ENCODE measurements around the gene FIGN. TPM values are rescaled to one million over a fixed set of nuclear protein-coding genes. Genes with fewer than 3 reads are reported as not detected.

Gene FIGN
- total and polyA plus RNA-seq, 2 of the 13 experiments (the other 11 are each of a cell fraction or from before 2014, with no cell fraction given), result 6.6 to 6.7 TPM

GRCh38 chr2:163735685-163736432, at the start of gene FIGN (continued):
- TF ChIP-seq, protein P1, sequence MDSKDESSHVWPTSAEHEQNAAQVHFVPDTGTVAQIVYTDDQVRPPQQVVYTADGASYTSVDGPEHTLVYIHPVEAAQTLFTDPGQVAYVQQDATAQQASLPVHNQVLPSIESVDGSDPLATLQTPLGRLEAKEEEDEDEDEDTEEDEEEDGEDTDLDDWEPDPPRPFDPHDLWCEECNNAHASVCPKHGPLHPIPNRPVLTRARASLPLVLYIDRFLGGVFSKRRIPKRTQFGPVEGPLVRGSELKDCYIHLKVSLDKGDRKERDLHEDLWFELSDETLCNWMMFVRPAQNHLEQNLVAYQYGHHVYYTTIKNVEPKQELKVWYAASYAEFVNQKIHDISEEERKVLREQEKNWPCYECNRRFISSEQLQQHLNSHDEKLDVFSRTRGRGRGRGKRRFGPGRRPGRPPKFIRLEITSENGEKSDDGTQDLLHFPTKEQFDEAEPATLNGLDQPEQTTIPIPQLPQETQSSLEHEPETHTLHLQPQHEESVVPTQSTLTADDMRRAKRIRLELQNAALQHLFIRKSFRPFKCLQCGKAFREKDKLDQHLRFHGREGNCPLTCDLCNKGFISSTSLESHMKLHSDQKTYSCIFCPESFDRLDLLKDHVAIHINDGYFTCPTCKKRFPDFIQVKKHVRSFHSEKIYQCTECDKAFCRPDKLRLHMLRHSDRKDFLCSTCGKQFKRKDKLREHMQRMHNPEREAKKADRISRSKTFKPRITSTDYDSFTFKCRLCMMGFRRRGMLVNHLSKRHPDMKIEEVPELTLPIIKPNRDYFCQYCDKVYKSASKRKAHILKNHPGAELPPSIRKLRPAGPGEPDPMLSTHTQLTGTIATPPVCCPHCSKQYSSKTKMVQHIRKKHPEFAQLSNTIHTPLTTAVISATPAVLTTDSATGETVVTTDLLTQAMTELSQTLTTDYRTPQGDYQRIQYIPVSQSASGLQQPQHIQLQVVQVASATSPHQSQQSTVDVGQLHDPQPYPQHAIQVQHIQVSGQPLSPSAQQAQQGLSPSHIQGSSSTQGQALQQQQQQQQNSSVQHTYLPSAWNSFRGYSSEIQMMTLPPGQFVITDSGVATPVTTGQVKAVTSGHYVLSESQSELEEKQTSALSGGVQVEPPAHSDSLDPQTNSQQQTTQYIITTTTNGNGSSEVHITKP (CRISPR knock-in tag; IDR thresholded peaks at IDR 0.05; ENCODE audit: low read depth), result peak; percentile 61; the same call in 1 of the 2 replicates
- no peak for TF ChIP-seq ZNF790 (CRISPR knock-in tag; IDR thresholded peaks at IDR 0.05; ENCODE audit: borderline replicate concordance)
- TF ChIP-seq NFAT5 (CRISPR knock-in tag; IDR thresholded peaks at IDR 0.05), result no peak; the same call in 1 of the 2 replicates
- no peak for TF ChIP-seq ZNF747 (CRISPR knock-in tag; IDR thresholded peaks at IDR 0.05; ENCODE audit: borderline replicate concordance)
- no peak for TF ChIP-seq NR2F6 (IDR thresholded peaks at IDR 0.05)
- no peak for TF ChIP-seq NR2F6 (CRISPR knock-in tag; IDR thresholded peaks at IDR 0.05)
- no peak for TF ChIP-seq ZNF678 (CRISPR knock-in tag; IDR thresholded peaks at IDR 0.05)
- no peak for TF ChIP-seq AGO1 (IDR thresholded peaks at IDR 0.05; ENCODE audit: low read depth, low read length, poor library complexity, severe bottlenecking)
- no peak for TF ChIP-seq ZNF121 (CRISPR knock-in tag; IDR thresholded peaks at IDR 0.05)
- TF ChIP-seq ZBTB7A (CRISPR knock-in tag; IDR thresholded peaks at IDR 0.05), result no peak
- no peak for TF ChIP-seq SNAI1 (CRISPR knock-in tag; IDR thresholded peaks at IDR 0.05; ENCODE audit: borderline replicate concordance)
- no peak for TF ChIP-seq GABPA (IDR thresholded peaks at IDR 0.05; ENCODE audit: low read depth, low read length)
- TF ChIP-seq GABPA (CRISPR knock-in tag; IDR thresholded peaks at IDR 0.05; ENCODE audit: low read depth), result no peak; the same call in 1 of the 2 replicates
- TF ChIP-seq, protein P2, sequence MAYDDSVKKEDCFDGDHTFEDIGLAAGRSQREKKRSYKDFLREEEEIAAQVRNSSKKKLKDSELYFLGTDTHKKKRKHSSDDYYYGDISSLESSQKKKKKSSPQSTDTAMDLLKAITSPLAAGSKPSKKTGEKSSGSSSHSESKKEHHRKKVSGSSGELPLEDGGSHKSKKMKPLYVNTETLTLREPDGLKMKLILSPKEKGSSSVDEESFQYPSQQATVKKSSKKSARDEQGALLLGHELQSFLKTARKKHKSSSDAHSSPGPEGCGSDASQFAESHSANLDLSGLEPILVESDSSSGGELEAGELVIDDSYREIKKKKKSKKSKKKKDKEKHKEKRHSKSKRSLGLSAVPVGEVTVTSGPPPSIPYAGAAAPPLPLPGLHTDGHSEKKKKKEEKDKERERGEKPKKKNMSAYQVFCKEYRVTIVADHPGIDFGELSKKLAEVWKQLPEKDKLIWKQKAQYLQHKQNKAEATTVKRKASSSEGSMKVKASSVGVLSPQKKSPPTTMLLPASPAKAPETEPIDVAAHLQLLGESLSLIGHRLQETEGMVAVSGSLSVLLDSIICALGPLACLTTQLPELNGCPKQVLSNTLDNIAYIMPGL (CRISPR knock-in tag; IDR thresholded peaks at IDR 0.05; ENCODE audit: borderline replicate concordance in 1 of 2, low read depth in 1 of 2), result peak; percentile 43 to 50; a peak in 3 of 4 replicates
- TF ChIP-seq SKIL (CRISPR knock-in tag; IDR thresholded peaks at IDR 0.05; ENCODE audit: borderline replicate concordance), result no peak
- no peak for TF ChIP-seq NFE2L2 (IDR thresholded peaks at IDR 0.05; ENCODE audit: low read length)

Measured in HepG2 (cell line).